T47D (cell line): ENCODE data around the gene DNAJC6.
"Not testable (repeated sequence)": the region's sequence is repeated elsewhere in the genome, so short reads cannot be mapped to it uniquely, and the experiment has no call there.

ENCODE experiments used
- DNase-seq, 2 experiments: peaks; one replicate each; pipeline versions ENCODE4 v3.0.0 to v3.0.0-alpha.2; 2011 to 2012; ENCODE audit warnings: low read depth in 1 of 2, low spot score in 1 of 2
- JUND ChIP-seq: IDR thresholded peaks from 2 replicates; pipeline ENCODE4 v1.6.1; 2012; ENCODE audit warnings: low read depth
- in situ Hi-C: cut with HindIII; loops from 2 replicates; pipeline ENCODE4 v1.10.0; 2016; ENCODE audit warnings: low sequenced_read_pairs, low pct_unique_long_range_greater_than_20kb

The DNAJC6 gene

DNA sequence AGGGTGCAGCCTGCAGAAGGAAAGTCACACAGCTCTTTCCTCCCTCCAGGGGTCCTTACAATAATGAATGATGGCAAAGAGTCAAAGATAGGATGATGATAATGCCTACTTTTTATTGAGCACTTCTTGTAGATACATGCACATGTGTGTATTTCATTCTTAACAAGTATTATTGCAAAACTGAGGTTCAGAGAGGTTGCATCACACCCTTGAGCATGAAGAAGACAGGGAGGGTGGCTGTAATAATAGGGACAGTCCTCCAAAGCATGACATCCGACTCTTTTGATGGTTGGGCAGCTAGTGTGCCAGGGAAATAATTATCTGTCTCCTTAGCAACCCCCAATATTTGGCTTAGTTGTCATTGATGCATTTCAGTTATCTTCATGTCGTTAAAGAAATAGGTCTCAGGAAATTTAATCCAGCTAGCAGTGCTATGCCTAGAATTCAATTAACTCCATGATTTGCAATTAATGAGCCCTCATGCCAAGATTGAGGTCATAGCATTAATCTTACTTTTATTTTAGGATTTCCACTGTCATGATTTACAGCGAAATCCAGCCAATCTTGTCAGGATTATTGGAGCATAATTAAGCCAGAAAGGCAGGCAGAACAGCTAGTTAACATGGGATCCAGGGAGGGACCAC is 35.0 kb downstream of the DNAJC6 start:
- TF ChIP-seq JUND = no peak
- DNase-seq = no peak
- in situ Hi-C loops = no loop called here

DNA sequence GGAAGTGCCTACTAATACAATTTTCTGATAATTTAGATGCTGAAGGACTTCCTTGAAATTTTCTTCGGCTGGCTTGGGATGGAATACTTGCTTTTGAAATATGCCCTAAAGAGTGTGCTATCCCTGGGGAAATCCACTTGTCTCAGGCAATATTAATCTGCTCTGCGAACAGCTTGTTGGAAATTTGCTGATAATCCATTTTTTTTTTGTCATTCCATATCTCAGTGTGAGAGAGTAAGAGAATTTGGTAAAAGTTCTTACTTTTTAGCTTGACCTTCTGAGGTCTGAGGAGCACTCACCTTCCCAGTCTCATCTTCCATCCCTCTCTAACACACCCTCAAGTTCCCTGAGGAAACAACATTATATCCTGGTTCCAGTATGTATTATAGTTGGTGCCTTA is 36.8 kb downstream of the DNAJC6 start:
- in situ Hi-C loops = no loop called here
- TF ChIP-seq JUND = no peak

DNA sequence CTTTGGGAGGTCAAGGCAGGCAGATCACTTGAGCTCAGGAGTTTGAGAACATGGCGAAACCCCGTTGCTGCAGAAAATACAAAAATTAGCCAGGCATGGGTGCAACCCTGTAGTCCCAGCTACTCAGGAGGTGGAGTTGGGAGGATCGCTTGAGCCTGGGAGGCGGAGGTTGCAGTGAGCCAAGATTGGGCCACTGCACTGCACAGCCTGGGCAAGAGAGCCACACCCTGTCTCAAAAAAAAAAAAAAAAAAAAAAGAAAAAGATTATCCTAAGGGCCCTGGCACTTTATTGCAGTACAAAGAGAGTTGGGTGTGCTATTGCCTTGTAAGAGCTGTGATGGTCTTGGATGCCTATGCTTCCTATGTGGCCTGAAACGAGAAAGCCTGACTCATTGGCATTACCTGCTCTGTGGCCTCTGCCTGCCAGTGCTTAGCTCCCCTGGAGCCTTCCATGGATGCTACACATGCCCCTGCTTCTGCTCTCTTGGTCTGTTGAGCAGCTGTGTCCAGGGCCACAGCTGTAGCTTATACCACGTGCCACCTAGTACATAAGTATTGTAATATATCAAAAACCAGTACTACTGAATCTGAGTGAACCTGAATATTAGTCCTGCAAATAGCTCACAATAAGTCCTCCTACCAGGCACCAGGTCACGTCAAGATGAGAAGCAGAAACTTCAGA is 45.8 kb downstream of the DNAJC6 start:
- in situ Hi-C loops = no loop called here
- TF ChIP-seq JUND = no peak
- DNase-seq = no peak

More for the DNA sequence above, 36.8 kb downstream of the DNAJC6 start:
- DNase-seq = no peak

DNA sequence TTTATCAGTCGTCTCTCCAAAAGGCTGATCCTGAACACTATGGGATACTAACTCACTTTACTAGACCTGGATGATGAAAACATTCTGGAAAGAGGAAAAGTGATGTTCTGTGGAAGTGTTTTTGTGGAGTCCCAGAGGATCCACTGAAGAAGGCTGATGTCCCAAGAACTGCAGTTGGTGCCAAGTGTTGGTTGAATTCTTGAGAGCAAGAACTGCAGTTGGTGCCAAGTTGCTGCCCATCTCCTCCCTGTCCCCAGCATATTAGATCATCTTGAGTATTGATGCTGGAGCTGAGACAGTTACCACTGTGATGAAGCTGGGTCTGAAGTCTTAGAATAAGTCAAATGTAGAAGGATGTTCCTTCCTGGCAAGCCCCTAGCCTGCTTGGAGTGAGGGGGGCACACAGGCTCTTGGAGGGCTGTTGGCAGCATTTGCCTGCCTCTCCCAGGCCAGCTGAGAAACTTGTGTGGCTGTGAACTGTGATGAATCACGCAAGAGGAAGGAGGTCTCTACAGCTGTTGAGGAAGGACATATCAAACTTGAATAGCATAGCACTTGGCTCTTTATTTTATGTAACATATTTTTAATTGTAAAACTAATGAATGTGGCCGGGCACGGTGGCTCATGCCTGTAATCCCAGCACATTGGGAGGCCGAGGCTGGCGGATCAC is 48.1 kb downstream of the DNAJC6 start:
- TF ChIP-seq JUND = no peak
- in situ Hi-C loops = no loop called here

DNA sequence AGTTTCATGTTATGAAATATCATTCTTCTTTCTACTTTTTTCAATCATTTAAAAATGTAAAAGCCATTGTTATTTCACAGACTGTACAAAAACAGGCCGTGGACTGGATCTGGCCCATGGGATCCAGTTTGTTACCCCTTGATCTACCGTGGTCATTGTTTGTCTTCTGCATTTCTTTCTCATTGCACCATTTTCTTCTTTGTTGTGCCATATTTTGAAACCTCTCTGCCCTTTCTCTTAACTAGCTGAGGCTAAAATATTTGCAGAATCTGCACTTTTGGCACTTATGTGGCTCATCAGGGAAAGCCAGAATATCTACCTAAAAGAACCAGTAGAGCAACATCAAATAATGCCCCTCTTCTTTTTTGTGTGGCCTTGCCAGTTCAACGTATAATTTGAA is 50.5 kb downstream of the DNAJC6 start:
- DNase-seq = no peak
- in situ Hi-C loops = no loop called here
- TF ChIP-seq JUND = no peak

More for the DNA sequence above, 48.1 kb downstream of the DNAJC6 start:
- DNase-seq = no peak

DNA sequence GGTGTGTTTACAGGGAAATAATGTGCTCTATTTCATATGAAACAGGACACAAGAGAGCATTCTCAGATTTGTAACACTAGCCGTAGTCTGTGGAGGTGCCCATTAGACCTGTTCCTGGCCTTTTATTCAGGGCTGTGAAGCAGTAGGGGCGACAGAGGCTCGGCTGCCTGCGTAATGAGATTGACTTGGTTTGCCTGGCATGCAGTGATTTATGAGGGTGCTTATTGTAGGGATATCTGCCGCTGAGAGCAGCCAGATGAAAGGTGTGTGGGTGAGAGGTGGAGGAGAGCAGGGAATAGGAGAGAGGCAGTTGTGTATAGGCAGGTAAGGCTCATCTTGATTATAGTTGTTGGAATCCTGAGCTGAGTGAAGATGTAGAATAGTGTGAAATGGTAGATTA is 51.3 kb downstream of the DNAJC6 start:
- DNase-seq = no peak
- in situ Hi-C loops = no loop called here
- no peak for TF ChIP-seq JUND

DNA sequence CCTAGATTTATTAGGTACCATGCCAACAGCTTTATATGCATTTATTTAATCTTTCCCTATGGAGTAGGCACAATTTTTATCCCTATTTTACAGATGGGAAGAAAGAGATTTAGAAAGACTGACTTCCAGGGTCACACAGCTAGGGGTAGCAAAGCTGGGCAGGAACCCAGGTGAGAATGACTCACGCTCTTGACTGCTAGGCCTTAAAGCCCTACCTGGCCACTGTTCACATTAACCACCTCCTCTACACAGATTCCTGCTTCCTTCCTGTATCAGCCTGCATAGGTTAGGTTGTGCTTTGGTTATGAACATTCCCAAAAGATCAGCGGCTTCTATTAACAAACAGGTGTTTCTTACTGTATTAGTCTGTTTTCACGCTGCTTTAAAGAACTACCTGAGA is 53.2 kb downstream of the DNAJC6 start:
- TF ChIP-seq JUND = no peak
- no peak for DNase-seq
- in situ Hi-C loops = no loop called here

DNA sequence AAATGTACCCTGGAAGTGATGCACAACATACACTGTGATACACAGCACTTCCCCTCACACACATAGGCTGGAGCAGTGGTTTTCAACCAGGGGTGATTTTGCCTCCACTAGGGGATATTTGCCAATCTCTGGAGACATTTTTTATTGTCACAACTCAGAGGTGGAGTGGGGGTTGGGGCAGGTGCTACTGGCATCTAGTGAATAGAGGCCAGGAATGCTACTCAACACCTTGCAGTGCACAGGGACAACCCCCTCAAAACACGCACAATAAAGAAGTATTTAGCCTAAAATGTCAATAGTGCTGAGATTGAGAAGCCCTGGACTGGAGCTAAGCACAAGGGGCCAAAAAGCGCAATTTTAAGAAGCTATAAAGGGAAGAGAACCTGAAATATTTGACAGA is 54.1 kb downstream of the DNAJC6 start:
- no peak for DNase-seq
- in situ Hi-C loops = no loop called here
- TF ChIP-seq JUND = no peak

DNA sequence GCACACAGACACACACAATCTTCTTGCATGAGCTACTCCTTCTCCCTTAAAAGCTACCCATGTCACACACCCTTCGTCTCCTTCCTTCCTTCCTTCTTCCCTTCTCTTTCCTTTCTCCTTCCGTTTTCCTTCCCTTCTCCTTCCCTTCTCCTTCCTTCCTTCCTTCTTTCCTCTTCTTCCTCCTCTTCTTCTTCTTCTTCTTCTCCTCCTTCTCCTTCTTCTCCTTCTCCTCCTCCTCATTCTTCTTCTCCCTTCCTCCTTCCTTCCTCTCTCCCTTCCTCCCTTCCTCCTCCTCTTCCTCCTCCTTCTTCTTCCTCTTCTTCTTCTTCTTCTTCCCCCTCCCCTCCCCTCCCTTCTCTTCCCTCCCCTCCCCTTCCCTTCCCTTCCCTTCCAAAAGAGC is 59.1 kb downstream of the DNAJC6 start:
- no peak for DNase-seq
- in situ Hi-C loops = no loop called here
- no peak for TF ChIP-seq JUND

DNA sequence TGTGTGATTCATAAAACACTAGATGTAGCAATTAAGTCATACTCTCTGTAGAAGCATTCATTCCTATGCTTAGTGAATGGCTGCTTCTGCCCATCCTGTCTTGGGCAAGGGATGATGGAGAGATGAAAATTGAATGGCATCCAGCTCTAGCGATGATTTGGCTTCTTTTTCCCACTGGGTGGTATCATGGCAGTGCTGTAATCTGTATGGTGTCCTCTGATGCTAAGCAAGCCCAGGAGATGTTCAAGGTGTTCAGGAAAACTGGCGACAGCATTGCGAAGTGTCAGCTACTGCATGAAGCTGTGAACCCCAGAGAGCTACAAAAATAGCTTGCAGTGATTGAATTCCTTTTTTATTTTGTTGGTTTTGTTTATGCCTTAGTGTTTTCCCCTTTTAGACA is 62.2 kb downstream of the DNAJC6 start:
- no peak for DNase-seq
- TF ChIP-seq JUND = no peak
- in situ Hi-C loops = no loop called here

DNA sequence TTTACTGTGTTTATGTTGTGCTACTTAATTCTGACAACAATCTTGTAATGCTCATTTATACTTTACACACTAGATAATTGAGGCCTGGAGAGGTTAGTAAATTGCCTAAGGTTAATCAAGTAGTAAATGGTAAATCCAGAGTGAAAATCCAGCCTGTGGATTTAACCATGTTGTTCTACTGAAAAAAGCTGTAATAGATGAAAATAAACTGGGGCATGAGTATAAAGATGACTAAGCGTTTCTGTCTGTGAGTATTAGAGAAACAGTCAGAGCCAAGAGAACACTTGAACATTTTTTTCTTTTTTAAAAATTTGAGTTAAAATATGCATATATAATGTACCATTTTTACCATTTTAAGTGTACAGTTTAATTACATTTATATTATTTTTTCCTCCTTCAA is 63.2 kb downstream of the DNAJC6 start:
- no peak for TF ChIP-seq JUND
- no peak for DNase-seq
- in situ Hi-C loops = no loop called here

DNA sequence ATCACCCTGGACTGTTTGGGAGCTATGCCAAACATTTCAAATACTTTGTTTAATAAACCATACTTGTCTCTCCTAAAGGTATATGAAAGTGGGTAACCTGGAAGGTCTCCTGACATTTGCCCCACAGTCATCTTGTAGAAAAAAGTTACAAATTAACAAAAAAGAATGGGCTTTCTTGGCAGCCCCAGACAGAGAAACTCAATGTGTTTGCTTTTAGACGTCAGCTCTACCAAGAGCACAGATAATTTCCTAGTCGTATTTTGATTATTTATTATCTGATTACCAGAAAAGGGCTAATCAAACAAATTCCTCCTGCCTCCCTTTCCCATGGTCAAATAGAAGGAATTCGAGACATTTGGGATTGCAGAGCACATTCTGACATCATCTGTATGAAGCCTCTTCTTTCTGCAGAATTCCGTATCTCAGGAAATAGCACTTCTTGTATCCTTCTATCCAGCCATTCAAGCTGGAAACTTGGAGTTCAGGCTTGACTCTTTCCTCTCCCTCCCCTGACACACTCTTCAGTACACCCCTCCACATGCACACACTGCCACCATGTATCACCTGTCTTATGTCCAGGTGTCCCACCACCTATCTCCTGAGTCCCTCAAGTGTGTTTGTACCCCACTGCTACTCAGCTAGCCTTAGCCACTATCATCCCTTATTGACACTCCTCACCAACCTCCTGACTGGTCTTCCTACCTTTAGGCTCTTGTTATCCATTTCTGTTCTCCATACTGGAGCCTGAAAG is 68.3 kb downstream of the DNAJC6 start:
- no peak for TF ChIP-seq JUND
- no peak for DNase-seq
- in situ Hi-C loops = no loop called here

DNA sequence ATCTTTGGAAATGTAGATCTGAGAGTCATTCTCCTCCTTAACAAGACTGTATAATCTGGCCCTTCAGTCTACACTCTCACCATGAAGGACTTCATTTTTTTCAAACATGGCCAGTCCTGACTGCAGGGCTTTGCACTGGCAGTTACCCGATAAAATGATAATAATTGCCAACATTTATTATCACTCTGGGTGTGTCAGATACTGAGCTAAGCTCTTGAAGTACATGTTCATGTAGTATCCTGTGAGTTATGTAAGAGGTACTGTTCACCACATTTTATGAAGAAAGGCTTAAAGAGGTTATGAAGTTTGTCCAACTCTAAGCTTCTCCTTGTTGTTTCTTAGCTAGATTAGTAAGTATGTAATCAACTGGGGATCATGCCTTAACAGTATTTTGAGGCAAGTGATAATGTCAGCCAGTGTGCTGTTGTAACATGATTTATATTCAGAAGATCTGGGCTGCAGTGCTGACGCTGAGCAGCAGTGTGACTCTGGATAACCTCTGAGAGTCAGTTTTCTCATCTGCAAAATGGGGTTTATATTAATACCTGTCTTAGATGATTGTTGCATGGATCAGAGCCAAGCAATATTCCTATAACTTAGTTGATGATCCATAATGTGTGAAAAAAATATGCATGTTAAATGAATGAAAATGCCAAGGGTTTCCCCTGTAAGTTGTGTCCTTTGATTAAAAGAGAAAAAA is 69.1 kb downstream of the DNAJC6 start:
- no peak for TF ChIP-seq JUND
- in situ Hi-C loops = no loop called here
- no peak for DNase-seq

DNA sequence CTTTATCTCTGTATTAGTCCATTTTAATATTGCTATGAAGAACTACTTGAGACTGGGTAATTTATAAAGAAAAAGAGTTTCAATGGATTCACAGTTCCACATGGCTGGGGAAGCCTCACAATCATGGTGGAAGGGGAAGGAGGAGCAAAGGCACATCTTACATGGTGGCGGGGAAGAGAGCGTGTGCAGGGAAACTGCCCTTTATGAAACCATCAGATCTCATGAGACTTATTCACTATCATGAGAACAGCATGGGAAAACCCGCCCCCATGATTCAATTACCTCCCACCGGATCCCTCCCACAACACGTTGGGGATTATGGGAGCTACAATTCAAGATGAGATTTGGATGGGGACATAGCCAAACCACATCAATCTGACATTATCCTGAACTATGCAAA is 75.1 kb downstream of the DNAJC6 start:
- in situ Hi-C loops, DNase-seq: not testable (repeated sequence)
